GM12878 (cell line): Measurements from ENCODE around the gene MTMR4. TPM values are rescaled to one million over a fixed set of nuclear protein-coding genes. Genes with fewer than 3 reads are reported as not detected.

ENCODE experiments used
- ATAC-seq: fragments of 200-7000 bp; cut with Tn5 transposase; 3 replicates; pipeline ENCODE4 v1.9.1; 2020; ENCODE audit warnings: mild to moderate bottlenecking, moderate library complexity
- BruUV-seq: library from RNA; stranded (reverse); fragments of 400-500 nt; replicated peaks from 2 replicates; lab custom pipeline; 2021; lab: Mats Ljungman, UMichigan
- CTCF ChIA-PET: fragments of 300-600 bp; sonication (Branson Sonifier 250); formaldehyde crosslinking; extraction: SDS; loops from one replicate; lab custom pipeline; 2021; ENCODE audit warnings: inconsistent platforms; lab: Yijun Ruan, JAX
- POLR2A ChIA-PET: fragments of 350-600 bp; formaldehyde crosslinking; extraction: SDS; loops from one replicate; lab custom pipeline; 2021; ENCODE audit warnings: inconsistent platforms; lab: Charles Lee
- RAD21 ChIA-PET: fragments of 300-600 bp; sonication (Branson Sonifier 250); formaldehyde crosslinking; loops from one replicate; lab custom pipeline; 2023; ENCODE audit warnings: antibody characterized with exemption; ENCODE audit not compliant: unreplicated experiment; lab: Charles Lee
- SMC1A ChIA-PET: fragments of 300-600 bp; sonication (Branson Sonifier 250); formaldehyde crosslinking; loops from one replicate; lab custom pipeline; 2023; ENCODE audit not compliant: unreplicated experiment, uncharacterized antibody; lab: Charles Lee
- DNase-seq: peaks from one replicate; pipeline ENCODE4 v3.0.0-alpha.2; 2011; ENCODE audit warnings: low read depth, low spot score
- FAIRE-seq: peaks from 3 replicates; lab custom pipeline; 2011; peaks lifted over from hg19 to GRCh38; lab: Jason Lieb, UNC
- H2AFZ ChIP-seq: 2 replicates; pipeline ENCODE4 v1.6.0; 2011; ENCODE audit warnings: low read depth, low read length, control low read depth; ENCODE audit not compliant: control insufficient read depth
- H3K27ac ChIP-seq: 2 replicates; pipeline ENCODE4 v1.5.1; 2011; ENCODE audit warnings: control low read depth; ENCODE audit not compliant: control insufficient read depth, insufficient read depth
- H3K27me3 ChIP-seq, 2 experiments: replicated peaks in 1 of 2; 2 replicates each; pipeline versions ENCODE4 v1.6.0 to v1.6.1; 2011; ENCODE audit warnings: low read length in 1 of 2; ENCODE audit not compliant: control insufficient read depth in 2 of 2, insufficient read depth in 2 of 2
- H3K36me3 ChIP-seq, 2 experiments: 2 replicates each; pipeline ENCODE4 v1.5.1; 2011; ENCODE audit warnings: low read length in 1 of 2; ENCODE audit not compliant: control insufficient read depth in 2 of 2, insufficient read depth in 2 of 2
- H3K4me1 ChIP-seq: 2 replicates; pipeline ENCODE4 v1.6.1; 2011; ENCODE audit warnings: mild to moderate bottlenecking, low read length, moderate library complexity, mixed read lengths; ENCODE audit not compliant: control insufficient read depth, insufficient read depth
- H3K4me2 ChIP-seq: 2 replicates; pipeline ENCODE4 v1.6.0; 2011; ENCODE audit warnings: control low read depth; ENCODE audit not compliant: control insufficient read depth, insufficient read depth
- H3K4me3 ChIP-seq: fragments of 200-600 bp; sonication (generic); 2 replicates; pipeline ENCODE4 v1.5.1; 2016
- H3K79me2 ChIP-seq: 2 replicates; pipeline ENCODE4 v1.6.0; 2011; ENCODE audit warnings: low read length; ENCODE audit not compliant: control insufficient read depth, insufficient read depth
- H3K9ac ChIP-seq: 2 replicates; pipeline ENCODE4 v1.8.0; 2011; ENCODE audit warnings: low read length, control low read depth, mixed read lengths; ENCODE audit not compliant: control insufficient read depth, insufficient read depth
- H3K9me3 ChIP-seq: replicated peaks from 3 replicates; pipeline ENCODE4 v1.5.1; 2011; ENCODE audit warnings: mild to moderate bottlenecking, low read length; ENCODE audit not compliant: control insufficient read depth, insufficient read depth
- H4K20me1 ChIP-seq: 2 replicates; pipeline ENCODE4 v1.6.0; 2011; ENCODE audit not compliant: control insufficient read depth, insufficient read depth
- CBFB ChIP-seq: IDR thresholded peaks from 2 replicates; pipeline ENCODE4 v1.6.1; 2016; ENCODE audit warnings: antibody characterized with exemption, low read depth
- FOS ChIP-seq: IDR thresholded peaks from 3 replicates; pipeline ENCODE4 v1.6.1; 2011; ENCODE audit warnings: borderline replicate concordance; ENCODE audit not compliant: insufficient read length; ENCODE audit errors: extremely low read depth
- KAT2A ChIP-seq: conservative IDR thresholded peaks from 2 replicates; pipeline ENCODE4 v1.6.1; 2011; ENCODE audit warnings: low read depth, low read length; ENCODE audit not compliant: control insufficient read depth
- MYB ChIP-seq: fragments of 150-350 bp; IDR thresholded peaks from 2 replicates; pipeline ENCODE4 v1.6.1; 2014; ENCODE audit warnings: mild to moderate bottlenecking, low read depth, low read length, borderline replicate concordance
- SMAD5 ChIP-seq: IDR thresholded peaks from 2 replicates; pipeline ENCODE4 v1.6.1; 2016; ENCODE audit warnings: antibody characterized with exemption, low read depth
- TCF3 ChIP-seq: IDR thresholded peaks from 2 replicates; pipeline ENCODE4 v1.6.1; 2012; ENCODE audit warnings: low read depth, mild to moderate bottlenecking, low read length, borderline replicate concordance; ENCODE audit not compliant: insufficient read depth
- ZNF622 ChIP-seq: fragments of 450-650 bp; IDR thresholded peaks from 2 replicates; pipeline ENCODE4 v1.6.1; 2017; ENCODE audit warnings: mild to moderate bottlenecking, inconsistent platforms
- in situ Hi-C: fragments of 300-500 bp; cut with MboI; formaldehyde crosslinking; loops from 9 replicates; pipeline ENCODE4 v1.14.3; 2018; ENCODE audit warnings: mixed read lengths
- intact Hi-C: fragments of 100-400 bp; cut with micrococcal nuclease; formaldehyde crosslinking; loops from one replicate; pipeline ENCODE4 v1.14.2; 2022; ENCODE audit not compliant: unreplicated experiment
- polyA plus RNA-seq, 11 experiments: library from polyadenylated mRNA; depleted of rRNA in 4 of 11; unstranded in 6 of 11; stranded (reverse) in 5 of 11; fragments of >200 nt; fragmentation: Nextera tagmentation in 4 of 11; fragmentation: Illumina TruSeq in 1 of 11; extraction: Ambion mirVana in 4 of 11; extraction: Trizol in 1 of 11; gene quantifications; 1 replicate in 1 of 11; 2 replicates in 10 of 11; pipeline versions ENCODE4 v1.2.1 to v1.2.3, GENCODE V29; 2011 to 2016; ENCODE audit warnings: inconsistent platforms in 2 of 11, missing spikeins in 2 of 11, low read depth in 1 of 11
- total RNA-seq, 4 experiments: library from RNA; depleted of rRNA in 3 of 4; stranded (reverse); fragments of >200 nt in 3 of 4; fragmentation: Illumina TruSeq in 1 of 4; extraction: Trizol in 1 of 4; gene quantifications; 2 replicates each; pipeline versions ENCODE4 v1.2.1 to v1.2.3, GENCODE V29; 2013 to 2021
- TF ChIP-seq, protein P1 (sequence below): fragments of 450-650 bp; formaldehyde crosslinking; IDR thresholded peaks from 2 replicates; pipeline ENCODE4 v1.5.0; 2022; ENCODE audit warnings: mild to moderate bottlenecking, missing genetic modification characterization
- TF ChIP-seq, protein P2 (sequence below): IDR thresholded peaks from 2 replicates; pipeline ENCODE4 v1.6.1; 2011; ENCODE audit warnings: mild to moderate bottlenecking, low read depth, low read length, moderate library complexity; ENCODE audit not compliant: insufficient replicate concordance
- TF ChIP-seq, protein P3 (sequence below): fragments of 450-650 bp; IDR thresholded peaks from 2 replicates; pipeline ENCODE4 v1.6.1; 2014; ENCODE audit warnings: mild to moderate bottlenecking

Gene MTMR4
- total and polyA plus RNA-seq, 10 of the 15 experiments (the other 5 are each of a cell fraction or from before 2014, with no cell fraction given): 12.8 to 127 (median 53.2) TPM

DNA sequence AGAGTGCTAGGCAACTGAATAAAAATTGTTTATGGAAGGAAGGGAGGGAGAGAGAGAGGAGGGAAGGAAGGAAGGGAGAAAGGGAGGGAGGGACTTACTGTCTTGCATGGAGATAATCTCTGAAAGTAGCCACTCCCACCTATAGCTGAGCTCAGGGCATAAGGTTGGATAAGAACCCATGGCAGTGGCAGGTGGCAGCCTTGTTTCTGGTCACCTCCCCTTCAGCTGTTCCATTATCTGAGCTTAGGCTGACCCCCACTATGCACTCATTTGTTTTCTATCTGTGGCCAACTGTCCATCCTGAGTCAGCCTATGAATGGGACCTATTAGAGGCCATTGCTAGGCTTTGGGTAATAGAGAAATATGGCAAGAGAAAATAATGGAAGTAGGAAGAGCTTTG lies 25.3 kb upstream of the MTMR4 start:
- in situ Hi-C loops: no loop called here
- H3K79me2 ChIP-seq: no peaks in the 10 kb centered on the region
- DNase-seq: no peak
- POLR2A ChIA-PET: interaction anchor here (1.0 kb wide), 1 partner anchor 35 kb away, joined by 8 read pairs; no protein-coding TSS in a partner anchor
- TF ChIP-seq ZNF622: no peak
- TF ChIP-seq, protein P1, sequence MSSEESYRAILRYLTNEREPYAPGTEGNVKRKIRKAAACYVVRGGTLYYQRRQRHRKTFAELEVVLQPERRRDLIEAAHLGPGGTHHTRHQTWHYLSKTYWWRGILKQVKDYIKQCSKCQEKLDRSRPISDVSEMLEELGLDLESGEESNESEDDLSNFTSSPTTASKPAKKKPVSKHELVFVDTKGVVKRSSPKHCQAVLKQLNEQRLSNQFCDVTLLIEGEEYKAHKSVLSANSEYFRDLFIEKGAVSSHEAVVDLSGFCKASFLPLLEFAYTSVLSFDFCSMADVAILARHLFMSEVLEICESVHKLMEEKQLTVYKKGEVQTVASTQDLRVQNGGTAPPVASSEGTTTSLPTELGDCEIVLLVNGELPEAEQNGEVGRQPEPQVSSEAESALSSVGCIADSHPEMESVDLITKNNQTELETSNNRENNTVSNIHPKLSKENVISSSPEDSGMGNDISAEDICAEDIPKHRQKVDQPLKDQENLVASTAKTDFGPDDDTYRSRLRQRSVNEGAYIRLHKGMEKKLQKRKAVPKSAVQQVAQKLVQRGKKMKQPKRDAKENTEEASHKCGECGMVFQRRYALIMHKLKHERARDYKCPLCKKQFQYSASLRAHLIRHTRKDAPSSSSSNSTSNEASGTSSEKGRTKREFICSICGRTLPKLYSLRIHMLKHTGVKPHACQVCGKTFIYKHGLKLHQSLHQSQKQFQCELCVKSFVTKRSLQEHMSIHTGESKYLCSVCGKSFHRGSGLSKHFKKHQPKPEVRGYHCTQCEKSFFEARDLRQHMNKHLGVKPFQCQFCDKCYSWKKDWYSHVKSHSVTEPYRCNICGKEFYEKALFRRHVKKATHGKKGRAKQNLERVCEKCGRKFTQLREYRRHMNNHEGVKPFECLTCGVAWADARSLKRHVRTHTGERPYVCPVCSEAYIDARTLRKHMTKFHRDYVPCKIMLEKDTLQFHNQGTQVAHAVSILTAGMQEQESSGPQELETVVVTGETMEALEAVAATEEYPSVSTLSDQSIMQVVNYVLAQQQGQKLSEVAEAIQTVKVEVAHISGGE (CRISPR knock-in tag): no peak
- TF ChIP-seq FOS: no peak
- TF ChIP-seq SMAD5: no peak
- TF ChIP-seq, protein P2, sequence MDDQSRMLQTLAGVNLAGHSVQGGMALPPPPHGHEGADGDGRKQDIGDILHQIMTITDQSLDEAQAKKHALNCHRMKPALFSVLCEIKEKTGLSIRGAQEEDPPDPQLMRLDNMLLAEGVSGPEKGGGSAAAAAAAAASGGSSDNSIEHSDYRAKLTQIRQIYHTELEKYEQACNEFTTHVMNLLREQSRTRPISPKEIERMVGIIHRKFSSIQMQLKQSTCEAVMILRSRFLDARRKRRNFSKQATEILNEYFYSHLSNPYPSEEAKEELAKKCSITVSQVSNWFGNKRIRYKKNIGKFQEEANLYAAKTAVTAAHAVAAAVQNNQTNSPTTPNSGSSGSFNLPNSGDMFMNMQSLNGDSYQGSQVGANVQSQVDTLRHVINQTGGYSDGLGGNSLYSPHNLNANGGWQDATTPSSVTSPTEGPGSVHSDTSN: no peak
- TF ChIP-seq KAT2A: no peak
- no peak for TF ChIP-seq MYB
- no peak for TF ChIP-seq TCF3
- TF ChIP-seq, protein P3, sequence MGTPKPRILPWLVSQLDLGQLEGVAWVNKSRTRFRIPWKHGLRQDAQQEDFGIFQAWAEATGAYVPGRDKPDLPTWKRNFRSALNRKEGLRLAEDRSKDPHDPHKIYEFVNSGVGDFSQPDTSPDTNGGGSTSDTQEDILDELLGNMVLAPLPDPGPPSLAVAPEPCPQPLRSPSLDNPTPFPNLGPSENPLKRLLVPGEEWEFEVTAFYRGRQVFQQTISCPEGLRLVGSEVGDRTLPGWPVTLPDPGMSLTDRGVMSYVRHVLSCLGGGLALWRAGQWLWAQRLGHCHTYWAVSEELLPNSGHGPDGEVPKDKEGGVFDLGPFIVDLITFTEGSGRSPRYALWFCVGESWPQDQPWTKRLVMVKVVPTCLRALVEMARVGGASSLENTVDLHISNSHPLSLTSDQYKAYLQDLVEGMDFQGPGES: no peak
- TF ChIP-seq CBFB: no peak
- no peak overlapping the region for H3K4me3 ChIP-seq
- no TSS peak for BruUV-seq
- H3K36me3 ChIP-seq: no peaks in the 10 kb centered on the region
- CTCF ChIA-PET: interaction anchor here (0.6 to 4.6 kb wide), 5 partner anchors 21 to 904 kb away, joined by 3 to 45 read pairs (median 3); no protein-coding TSS in a partner anchor
- no peaks in the 10 kb centered on the region for H3K4me1 ChIP-seq
- H3K9me3 ChIP-seq: no peaks in the 10 kb centered on the region
- H4K20me1 ChIP-seq: no peaks in the 10 kb centered on the region
- no peak overlapping the region for H2AFZ ChIP-seq
- no peak overlapping the region for H3K9ac ChIP-seq
- RAD21 ChIA-PET: interaction anchor here (0.8 kb wide), 1 partner anchor 37 kb away, joined by 4 read pairs; no protein-coding TSS in a partner anchor
- H3K27ac ChIP-seq: no peak overlapping the region
- intact Hi-C loops: no loop called here
- no peak for FAIRE-seq
- no peaks in the 10 kb centered on the region; a peak in 1 of 4 replicates for H3K27me3 ChIP-seq
- ATAC-seq: no peak
- SMC1A ChIA-PET: interaction anchor here (1.0 kb wide), 2 partner anchors 20 to 38 kb away, joined by 4 read pairs; no protein-coding TSS in a partner anchor
- H3K4me2 ChIP-seq: no peak overlapping the region
